ENCODE results near the gene SRRM1. TPM values are rescaled to one million over a fixed set of nuclear protein-coding genes. Genes with fewer than 3 reads are reported as not detected.
"Not testable (repeated sequence)": the region's sequence is repeated elsewhere in the genome, so short reads cannot be mapped to it uniquely, and the experiment has no call there.

SRRM1 gene
- total RNA-seq, 1 donor from 2014 or later = 84.3 TPM

DNA sequence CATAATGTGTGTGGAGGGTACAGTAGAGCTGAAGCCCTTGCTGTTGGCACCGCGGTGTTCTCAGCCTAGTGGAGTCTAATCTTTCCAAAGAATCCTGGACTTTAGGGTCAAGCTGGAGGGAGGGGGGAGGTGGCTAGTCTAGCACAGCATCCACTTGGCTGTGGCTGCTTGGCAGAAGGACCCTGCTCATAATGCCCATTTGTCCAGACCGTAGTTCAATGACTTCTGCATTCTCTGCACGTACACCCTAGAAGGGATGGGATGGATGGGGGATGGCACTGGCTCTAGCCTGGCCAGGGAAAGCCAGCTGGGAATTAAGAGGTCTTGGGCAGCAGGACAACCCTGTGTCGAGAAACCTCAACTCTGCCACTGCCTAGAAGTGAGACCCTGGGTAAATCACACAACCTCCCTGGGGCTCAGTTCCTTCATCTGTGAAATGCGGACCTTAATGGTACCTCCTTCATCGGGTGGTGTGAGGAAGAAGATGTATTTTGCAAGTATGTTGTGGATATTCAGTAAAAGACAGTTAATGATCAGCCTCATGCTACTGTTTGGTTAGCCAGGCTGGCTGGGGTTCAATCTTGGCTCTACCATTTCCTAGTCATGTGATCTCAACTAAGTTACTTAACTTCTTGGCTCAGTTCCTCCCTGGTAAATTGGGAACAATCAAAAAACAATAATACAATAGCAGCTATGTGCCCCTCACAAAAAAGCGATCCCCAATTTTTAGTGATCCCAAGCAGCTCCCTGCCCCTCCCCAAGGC is 75.0 kb downstream of the SRRM1 start:
- peak; percentile 47 for DNase-seq (ENCODE audit: low spot score)

DNA sequence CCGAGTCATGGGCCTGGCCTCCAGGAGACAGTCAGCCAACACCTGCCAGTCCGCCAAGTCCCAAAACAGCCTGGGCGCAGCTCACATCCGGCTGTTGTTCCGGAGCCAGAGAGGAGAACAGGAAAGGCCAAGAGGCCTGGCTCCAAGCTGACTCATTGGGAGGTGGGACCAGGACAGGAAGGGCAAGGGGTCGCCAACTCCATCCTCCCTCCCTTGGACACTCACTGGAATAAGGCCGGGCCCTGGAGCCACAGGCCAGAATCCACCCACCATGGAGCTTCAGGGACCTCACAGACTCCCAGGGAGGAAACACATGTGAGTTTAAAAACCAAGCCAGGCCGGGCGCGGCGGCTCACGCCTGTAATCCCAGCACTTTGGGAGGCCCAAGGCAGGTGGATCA is 77.0 kb downstream of the SRRM1 start:
- peak; percentile 61 for DNase-seq (ENCODE audit: low spot score)

DNA sequence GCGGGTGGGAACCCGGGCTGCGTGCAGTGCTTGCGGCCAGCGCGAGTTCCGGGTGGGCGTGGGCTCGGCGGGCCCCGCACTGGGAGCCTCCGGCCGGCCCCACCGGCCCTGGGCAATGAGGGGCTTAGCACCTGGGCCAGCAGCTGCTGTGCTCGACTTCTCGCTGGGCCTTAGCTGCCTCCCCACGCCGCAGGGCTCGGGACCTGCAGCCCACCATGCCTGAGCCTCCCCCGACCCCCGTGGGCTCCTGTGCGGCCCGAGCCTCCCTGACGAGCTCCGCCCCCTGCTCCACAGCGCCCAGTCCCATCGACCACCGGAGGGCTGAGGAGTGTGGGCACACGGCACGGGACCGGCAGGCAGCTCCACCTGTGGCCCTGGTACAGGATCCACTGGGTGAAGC is 78.4 kb downstream of the SRRM1 start:
- no peak for DNase-seq (ENCODE audit: low spot score)

DNA sequence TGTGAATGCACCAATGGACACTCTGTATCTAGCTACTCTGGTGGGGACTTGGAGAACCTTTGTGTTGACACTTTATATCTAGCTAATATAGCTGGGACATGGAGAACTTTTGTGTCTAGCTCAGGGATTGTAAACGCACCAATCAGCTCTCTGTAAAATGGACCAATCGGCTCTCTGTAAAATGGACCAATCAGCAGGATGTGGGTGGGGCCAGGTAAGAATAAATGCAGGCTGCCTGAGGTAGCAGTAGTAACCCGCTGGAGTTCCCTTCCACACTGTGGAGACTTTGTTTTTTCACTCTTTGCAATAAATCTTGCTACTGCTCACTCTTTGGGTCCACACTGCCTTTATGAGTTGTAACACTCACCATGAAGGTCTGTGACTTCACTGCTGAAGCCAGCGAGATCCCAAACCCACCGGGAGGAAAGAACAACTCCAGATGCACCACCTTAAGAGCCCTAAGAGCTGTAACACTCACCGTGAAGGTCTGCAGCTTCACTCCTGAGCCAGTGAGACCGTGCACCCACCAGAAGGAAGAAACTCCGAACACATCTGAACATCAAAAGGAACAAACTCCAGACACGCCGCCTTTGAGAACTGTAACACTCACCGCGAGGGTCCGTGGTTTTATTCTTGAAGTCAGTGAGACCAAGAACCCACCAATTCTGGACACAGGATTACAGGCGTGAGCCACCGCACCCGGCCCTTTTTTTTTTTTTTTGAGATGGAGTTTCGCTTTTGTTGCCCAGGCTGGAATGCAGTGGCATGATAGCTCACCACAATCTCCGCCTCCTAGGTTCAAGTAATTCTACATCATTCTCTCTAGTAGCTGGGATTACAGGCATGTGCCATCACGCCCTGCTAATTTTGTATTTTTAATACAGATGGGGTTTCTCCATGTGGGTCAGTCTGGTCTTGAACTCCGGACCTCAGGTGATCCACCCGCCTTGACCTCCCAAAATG is 79.3 kb downstream of the SRRM1 start:
- DNase-seq (ENCODE audit: low spot score) = not testable (repeated sequence)

Other genes with a start within 250 kb of the SRRM1 start
- 10.8 TPM for gene STPG1, start 229.5 kb upstream of the SRRM1 start, total RNA-seq
- gene NIPAL3, start 227.5 kb upstream of the SRRM1 start, total RNA-seq = 57.4 TPM
- gene RCAN3, start 140.5 kb upstream of the SRRM1 start, total RNA-seq = 19.1 TPM
- 27.2 TPM for gene NCMAP, start 87.2 kb upstream of the SRRM1 start, total RNA-seq
- 204 TPM for gene CLIC4, start 102.1 kb downstream of the SRRM1 start, total RNA-seq